ENCODE results near the gene GRM7. TPM values are rescaled to one million over a fixed set of nuclear protein-coding genes. Genes with fewer than 3 reads are reported as not detected.

GRM7 gene
- total and polyA plus RNA-seq, 2 experiments from 2014 or later, result 1.7 to 2.7 TPM

DNA sequence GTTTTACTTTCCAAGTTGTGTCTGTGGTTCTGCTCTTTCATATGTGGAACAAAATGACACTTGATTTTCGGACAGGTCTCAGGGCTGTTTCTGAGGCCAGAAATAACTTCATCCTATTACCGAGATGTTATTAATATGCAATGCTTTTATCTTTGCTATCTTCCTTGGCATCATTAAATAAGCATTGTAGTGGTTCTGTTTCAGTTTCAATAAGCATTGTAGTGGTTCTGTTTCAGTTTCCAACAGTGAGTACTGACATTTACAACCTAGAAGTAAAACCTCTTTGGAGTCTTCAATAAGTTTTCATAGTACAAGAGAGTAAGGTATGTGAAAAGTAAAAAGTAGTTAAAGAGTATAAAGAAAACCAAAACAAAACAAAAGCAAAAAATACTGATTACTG is 746.2 kb downstream of the GRM7 start:
- Histone ChIP-seq H2AFZ (no peak overlapping the region), H3K36me3 (replicated peaks; ENCODE audit: insufficient read depth, low read depth) (no peaks in the 10 kb centered on the region), H3K4me3 (no peak overlapping the region), H3K9me2 (replicated peaks; ENCODE audit: insufficient read depth) (no peaks in the 10 kb centered on the region), H3K27ac (no peak overlapping the region), H4K20me1 (ENCODE audit: insufficient read depth, poor library complexity, severe bottlenecking) (no peaks in the 10 kb centered on the region), H3K27me3 (peaks cover 3% of the 10 kb centered on the region), H3K79me2 (no peaks in the 10 kb centered on the region), H3K4me1 (ENCODE audit: insufficient read depth) (no peaks in the 10 kb centered on the region), H3K4me2 (no peak overlapping the region), H3K9me3 (ENCODE audit: low read depth) (no peaks in the 10 kb centered on the region)
- no peak for DNase-seq (ENCODE audit: low spot score)
- 93% methylated on average over 2 of the region's 2 CpGs for WGBS (ENCODE audit: low lambda C conversion rate, missing lambda C conversion rate)
- TF ChIP-seq CTCF (IDR thresholded peaks at IDR 0.05; ENCODE audit: poor library complexity) (no peak), EZH2 (IDR thresholded peaks at IDR 0.05; ENCODE audit: borderline replicate concordance) (no peak), EZH2phosphoT487 (IDR thresholded peaks at IDR 0.05; ENCODE audit: low read depth, severe bottlenecking, unreplicated experiment) (no peak)

- Histone ChIP-seq H3K4me2 (no peak overlapping the region), H3K4me3 (no peak overlapping the region), H3K27ac (no peak overlapping the region), H3K9me3 (ENCODE audit: low read depth) (no peaks in the 10 kb centered on the region), H3K4me1 (ENCODE audit: insufficient read depth) (no peaks in the 10 kb centered on the region), H3K36me3 (replicated peaks; ENCODE audit: insufficient read depth, low read depth) (no peaks in the 10 kb centered on the region), H3K79me2 (no peaks in the 10 kb centered on the region), H2AFZ (no peak overlapping the region), H4K20me1 (ENCODE audit: insufficient read depth, poor library complexity, severe bottlenecking) (no peaks in the 10 kb centered on the region), H3K27me3 (no peaks in the 10 kb centered on the region), H3K9me2 (replicated peaks; ENCODE audit: insufficient read depth) (no peaks in the 10 kb centered on the region)
- no peak for DNase-seq (ENCODE audit: low spot score)
- TF ChIP-seq CTCF (IDR thresholded peaks at IDR 0.05; ENCODE audit: poor library complexity) (no peak), EZH2 (IDR thresholded peaks at IDR 0.05; ENCODE audit: borderline replicate concordance) (no peak), EZH2phosphoT487 (IDR thresholded peaks at IDR 0.05; ENCODE audit: low read depth, severe bottlenecking, unreplicated experiment) (no peak)
- WGBS (ENCODE audit: low lambda C conversion rate, missing lambda C conversion rate), result 92% methylated on average over 2 of the region's 2 CpGs
Observed at GRCh38 chr3:7607676-7608075, 746.8 kb downstream of the GRM7 start.

DNA sequence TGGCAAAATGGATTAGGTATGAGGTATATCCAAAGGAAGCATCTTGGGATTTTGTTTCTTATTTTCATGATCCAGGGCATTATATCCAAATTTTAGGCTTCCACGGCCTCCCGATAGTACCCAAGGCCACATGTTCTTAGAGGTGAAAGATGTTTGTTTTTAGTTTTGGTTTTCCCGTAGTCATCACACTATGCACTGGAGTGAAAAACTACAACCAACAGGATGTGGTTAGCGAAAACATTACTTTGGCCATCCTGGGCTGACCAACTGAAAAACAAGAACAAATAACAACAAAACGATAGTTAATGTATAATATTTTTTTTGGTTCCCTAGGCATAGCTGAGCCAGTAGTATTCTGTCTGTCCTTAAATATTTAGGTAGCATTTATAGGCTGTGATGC is 749.7 kb downstream of the GRM7 start:
- Histone ChIP-seq H3K36me3 (replicated peaks; ENCODE audit: insufficient read depth, low read depth) (no peaks in the 10 kb centered on the region), H3K27me3 (no peaks in the 10 kb centered on the region), H3K4me1 (ENCODE audit: insufficient read depth) (no peaks in the 10 kb centered on the region), H3K79me2 (no peaks in the 10 kb centered on the region), H3K9me2 (replicated peaks; ENCODE audit: insufficient read depth) (no peaks in the 10 kb centered on the region), H2AFZ (no peak overlapping the region), H3K27ac (no peak overlapping the region), H3K4me2 (no peak overlapping the region), H3K4me3 (no peak overlapping the region), H3K9me3 (ENCODE audit: low read depth) (no peaks in the 10 kb centered on the region), H4K20me1 (ENCODE audit: insufficient read depth, poor library complexity, severe bottlenecking) (no peaks in the 10 kb centered on the region)
- no peak for TF ChIP-seq EZH2 (IDR thresholded peaks at IDR 0.05; ENCODE audit: borderline replicate concordance)
- TF ChIP-seq CTCF (IDR thresholded peaks at IDR 0.05; ENCODE audit: poor library complexity), result no peak
- TF ChIP-seq EZH2phosphoT487 (IDR thresholded peaks at IDR 0.05; ENCODE audit: low read depth, severe bottlenecking, unreplicated experiment), result no peak
- no peak for DNase-seq (ENCODE audit: low spot score)
- WGBS (ENCODE audit: low lambda C conversion rate, missing lambda C conversion rate), result 96% methylated on average over 5 of the region's 5 CpGs

DNA sequence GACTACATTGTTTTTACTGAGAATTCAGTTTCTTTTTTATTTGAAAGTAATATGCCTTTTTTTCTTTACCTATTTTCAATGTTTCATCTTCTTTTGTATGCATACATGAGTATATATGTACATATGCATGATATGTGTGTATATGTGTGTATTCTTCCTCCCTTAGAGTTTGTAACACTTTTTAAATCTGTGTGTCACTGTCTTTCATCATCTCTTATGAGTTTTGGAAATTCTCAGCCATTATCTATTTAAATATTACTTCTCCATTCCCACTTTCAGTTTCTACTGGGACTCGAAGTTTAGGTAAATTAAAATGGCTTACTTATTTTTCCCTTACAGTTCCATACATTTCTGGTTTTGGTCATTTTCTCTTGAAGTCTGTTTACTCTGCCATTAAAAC is 754.1 kb downstream of the GRM7 start:
- Histone ChIP-seq H3K4me2 (no peak overlapping the region), H2AFZ (no peak overlapping the region), H3K27ac (no peak overlapping the region), H3K36me3 (replicated peaks; ENCODE audit: insufficient read depth, low read depth) (no peaks in the 10 kb centered on the region), H3K79me2 (no peaks in the 10 kb centered on the region), H4K20me1 (ENCODE audit: insufficient read depth, poor library complexity, severe bottlenecking) (no peaks in the 10 kb centered on the region), H3K9me3 (ENCODE audit: low read depth) (no peaks in the 10 kb centered on the region), H3K4me1 (ENCODE audit: insufficient read depth) (no peaks in the 10 kb centered on the region), H3K27me3 (no peaks in the 10 kb centered on the region), H3K9me2 (replicated peaks; ENCODE audit: insufficient read depth) (no peaks in the 10 kb centered on the region), H3K4me3 (no peak overlapping the region)
- 83% methylated on average over 1 of the region's 1 CpG for WGBS (ENCODE audit: low lambda C conversion rate, missing lambda C conversion rate)
- DNase-seq (ENCODE audit: low spot score), result no peak
- TF ChIP-seq EZH2phosphoT487 (IDR thresholded peaks at IDR 0.05; ENCODE audit: low read depth, severe bottlenecking, unreplicated experiment) (no peak), CTCF (IDR thresholded peaks at IDR 0.05; ENCODE audit: poor library complexity) (no peak), EZH2 (IDR thresholded peaks at IDR 0.05; ENCODE audit: borderline replicate concordance) (no peak)
